ENCODE measurements around the gene RITA1.
"Not testable (repeated sequence)": the region's sequence is repeated elsewhere in the genome, so short reads cannot be mapped to it uniquely, and the experiment has no call there.

RITA1 gene

DNA sequence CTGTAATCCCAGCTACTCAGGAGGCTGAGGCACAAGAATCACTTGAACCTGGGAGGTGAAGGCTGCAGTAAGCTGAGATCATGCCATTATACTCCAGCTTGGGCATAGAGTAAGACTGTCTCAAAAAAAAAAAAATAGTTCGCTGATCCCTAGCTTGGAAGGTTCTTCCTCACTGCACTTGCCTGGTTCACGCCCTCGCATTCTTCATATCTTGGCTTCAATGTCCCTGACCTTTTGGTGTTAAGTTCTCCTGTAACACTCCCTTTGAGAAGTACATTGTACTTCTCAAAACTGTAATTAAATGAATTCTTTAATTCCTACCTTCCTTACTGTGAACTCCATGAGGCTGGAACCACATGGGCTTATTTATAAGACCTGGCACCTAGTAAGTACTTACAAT lies 19.3 kb downstream of the RITA1 start:
- no peak for DNase-seq

DNA sequence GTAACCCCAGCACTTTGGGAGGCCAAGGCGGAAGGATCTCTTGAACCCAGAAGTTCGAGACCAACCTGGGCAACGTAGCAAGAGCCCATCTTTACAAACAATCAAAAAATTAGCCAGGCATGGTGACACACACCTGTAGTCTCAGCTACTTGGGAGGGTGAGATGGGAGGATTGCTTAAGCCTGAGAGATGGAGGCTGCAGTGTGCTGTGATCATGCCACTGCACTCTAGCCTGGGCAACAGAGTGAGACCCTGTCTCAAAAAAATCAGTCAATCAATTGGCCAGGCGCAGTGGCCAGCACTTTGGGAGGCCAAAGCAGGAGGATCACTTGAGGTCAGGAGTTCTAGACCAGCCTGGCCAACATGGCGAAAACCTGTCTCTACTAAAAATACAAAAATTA lies 21.3 kb downstream of the RITA1 start:
- DNase-seq: not testable (repeated sequence)

DNA sequence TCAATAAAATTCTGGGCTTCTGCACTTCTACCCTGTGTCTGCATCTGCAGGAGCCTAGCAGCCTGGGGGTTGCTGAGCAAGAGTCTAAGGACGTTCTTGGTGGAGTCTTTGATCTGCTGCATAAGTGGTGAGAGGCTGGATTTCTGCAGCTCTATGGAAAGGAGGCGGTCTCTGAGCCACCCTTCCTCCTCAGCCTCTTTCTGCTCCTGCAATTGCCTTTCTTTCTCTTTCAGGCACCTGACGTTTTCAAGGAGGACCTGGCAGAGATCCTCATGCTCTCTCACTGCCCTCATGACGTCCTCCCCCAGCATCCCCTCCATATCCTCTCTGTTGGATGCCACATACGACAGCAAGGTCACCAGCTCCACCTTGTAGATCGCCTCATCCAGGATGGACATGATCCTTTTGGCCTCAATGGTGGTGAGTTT lies 22.1 kb downstream of the RITA1 start:
- no peak for DNase-seq

DNA sequence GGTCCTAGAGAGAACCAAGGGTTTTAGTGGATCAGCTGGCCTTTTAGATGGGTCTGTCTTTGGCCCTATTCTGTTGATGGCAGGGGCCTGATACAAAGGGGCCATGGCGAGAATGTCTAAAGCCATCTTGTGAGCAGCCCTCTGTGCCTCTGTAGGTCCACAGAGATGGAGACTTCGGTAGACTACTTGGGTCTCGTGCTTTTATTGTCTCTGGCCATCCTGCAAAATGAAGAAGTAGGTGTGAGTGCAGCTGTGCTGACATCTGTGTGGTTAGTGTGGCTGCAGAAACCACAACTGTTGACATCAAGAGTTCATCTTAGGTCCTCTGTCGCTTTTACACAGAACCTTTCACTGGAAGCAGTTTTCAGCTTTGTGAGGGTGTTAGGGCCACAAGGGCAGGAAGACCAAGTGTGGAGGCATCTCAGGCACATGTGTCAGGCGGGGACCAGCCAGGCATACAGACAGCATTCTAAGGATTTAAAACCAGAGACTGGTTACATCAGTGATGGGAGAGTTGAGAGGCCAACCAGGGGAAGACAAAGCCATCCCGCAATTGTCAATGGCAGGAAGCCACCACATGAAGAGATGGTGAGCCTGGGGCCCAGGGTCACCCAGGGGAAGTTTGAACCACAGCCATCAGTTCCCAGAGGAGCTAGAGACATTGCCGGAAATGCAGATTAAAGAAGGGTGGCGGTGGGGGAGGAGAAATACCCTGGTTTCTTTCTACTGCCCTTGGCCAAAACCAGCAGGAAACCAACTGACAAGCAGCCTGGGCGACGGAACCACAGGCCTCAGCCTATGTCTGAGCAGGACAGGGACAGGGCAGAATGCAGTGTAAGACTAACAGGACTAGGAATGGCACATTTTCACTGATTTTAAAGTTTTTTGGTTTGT lies 22.8 kb downstream of the RITA1 start:
- no peak for DNase-seq

DNA sequence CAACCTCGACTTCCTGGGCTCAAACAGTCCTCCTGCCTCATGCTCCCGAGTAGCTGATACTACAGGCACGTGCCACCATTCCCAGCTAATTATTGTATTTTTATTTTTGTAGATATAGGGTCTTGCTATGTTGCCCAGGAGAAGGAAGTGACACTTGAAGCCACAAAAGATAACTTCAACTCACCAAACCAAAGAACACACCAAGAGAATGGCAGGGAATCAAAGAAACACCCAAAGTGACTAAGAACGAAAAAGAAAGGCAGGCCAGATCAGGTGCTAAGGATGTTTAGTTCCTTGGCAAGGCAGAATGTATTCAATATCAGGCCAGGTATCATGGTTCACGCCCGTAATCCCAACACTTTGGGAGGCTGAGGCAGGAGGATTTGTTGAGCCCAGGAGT lies 25.6 kb downstream of the RITA1 start:
- DNase-seq: no peak

DNA sequence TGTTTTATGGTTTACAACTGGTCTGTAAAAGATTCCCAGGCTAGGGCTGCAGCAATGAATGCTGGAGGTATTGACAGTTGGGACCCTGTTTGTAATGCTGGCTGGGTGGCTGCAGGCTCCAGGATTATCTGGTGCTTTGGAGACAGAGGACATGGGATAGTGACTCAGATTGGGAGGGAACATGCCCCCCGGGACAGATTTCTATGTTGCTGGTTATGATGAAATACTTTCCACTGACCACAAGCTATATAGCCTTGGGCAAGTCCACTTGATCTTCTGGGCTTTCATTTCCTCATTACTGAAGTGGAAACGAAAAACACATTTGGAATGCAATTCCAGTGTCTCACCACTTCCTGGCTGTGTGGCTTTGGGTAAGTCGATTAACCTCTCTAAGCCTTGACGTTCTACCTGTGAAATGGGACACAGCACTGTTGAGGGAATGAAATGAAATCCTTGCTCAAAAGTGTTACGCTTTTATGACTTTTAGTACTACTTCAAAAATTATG lies 29.4 kb downstream of the RITA1 start:
- no peak for DNase-seq

DNA sequence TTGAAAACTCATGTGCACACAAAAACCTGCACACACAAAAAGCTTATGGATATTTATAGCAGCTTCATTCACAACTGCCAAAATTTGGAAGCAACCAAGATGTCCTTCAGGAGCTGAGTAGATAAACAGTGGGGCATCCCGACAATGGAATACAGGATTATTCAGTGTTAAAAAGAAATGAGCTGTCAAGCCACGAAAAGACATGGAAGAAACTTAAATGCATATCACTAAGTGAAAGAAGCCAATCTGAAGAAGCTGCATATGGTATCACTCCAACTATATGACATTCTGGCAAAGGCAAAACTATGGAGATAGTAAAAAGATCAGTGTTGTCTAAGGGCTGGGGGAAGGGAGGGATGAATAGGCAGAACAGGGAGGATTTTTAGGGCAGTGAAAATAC lies 30.5 kb downstream of the RITA1 start:
- DNase-seq: no peak

DNA sequence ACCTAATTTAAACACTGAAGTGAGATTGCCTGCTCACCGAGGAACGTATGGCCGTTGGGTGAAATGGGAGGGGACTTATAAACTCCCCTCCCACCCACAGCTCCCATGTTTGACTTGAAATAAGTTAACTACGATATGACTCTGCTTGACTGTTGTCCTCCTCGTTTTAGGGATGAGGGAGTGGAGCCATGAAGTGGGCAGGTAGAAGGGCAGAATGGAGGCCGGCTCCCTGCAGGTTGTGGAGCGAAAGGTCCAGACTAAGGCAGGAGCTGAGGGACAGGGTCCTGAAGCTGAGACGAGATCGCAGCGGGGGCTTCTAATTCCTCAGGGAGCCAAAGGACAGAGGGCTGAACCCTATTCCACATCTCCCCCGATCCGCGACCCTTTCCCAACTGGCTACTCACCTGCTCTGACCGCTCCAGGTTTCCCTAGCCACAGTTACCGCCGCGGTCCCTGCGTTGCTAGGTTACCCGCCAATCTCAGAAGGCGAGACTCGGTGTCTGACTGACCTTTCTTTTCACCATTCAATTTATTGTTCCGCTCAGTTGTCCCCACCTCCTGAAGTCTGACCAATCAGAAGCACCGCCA lies 35.2 kb downstream of the RITA1 start:
- DNase-seq: no peak

DNA sequence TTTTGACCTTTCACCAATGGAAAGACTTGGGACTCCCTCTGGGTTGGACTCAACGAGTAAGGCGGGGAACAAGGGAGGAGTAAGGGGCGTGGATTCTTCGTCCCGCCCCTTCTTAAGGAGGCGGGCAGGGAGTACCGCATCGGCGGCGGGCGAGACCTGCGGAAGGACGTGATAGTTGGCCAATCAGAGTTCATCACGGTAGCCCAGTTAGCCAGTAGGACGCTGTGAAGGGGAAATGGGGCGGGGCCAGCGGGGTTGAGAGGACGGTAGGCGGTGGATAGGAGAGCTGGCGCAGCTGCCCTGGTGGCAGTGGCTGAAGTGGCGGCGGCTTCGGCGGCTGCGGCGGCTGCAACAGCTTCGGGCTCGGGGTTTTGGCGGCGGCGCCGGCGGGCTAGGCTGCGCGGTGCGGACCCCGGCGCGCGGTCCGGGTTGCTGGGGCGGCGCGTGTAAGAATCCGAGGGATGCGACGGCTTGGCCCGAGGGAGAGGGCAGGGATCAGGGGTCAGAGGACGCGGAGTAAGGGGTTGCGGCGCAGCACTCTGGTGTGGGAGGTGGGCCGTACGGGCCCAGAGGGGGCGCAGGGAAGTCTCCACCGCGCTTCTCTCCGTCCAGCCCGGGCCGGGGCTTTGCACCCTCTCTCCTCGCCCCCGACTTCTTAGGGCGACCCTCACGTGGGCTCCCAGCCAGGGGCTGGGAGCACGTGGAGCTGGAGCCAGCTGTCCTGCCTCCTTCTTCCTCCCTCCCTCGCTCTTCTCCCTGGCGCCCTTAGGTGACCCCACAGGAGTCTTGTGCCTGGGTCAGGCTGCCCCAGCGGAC lies 35.9 kb downstream of the RITA1 start, which contains the start of gene TPCN1:
Gene TPCN1 (plus strand): TSS at position 284 of the 816 bp plus-strand sequence. CDS start 5,389 bp downstream, outside the sequence.
- peak; percentile 100 for DNase-seq

DNA sequence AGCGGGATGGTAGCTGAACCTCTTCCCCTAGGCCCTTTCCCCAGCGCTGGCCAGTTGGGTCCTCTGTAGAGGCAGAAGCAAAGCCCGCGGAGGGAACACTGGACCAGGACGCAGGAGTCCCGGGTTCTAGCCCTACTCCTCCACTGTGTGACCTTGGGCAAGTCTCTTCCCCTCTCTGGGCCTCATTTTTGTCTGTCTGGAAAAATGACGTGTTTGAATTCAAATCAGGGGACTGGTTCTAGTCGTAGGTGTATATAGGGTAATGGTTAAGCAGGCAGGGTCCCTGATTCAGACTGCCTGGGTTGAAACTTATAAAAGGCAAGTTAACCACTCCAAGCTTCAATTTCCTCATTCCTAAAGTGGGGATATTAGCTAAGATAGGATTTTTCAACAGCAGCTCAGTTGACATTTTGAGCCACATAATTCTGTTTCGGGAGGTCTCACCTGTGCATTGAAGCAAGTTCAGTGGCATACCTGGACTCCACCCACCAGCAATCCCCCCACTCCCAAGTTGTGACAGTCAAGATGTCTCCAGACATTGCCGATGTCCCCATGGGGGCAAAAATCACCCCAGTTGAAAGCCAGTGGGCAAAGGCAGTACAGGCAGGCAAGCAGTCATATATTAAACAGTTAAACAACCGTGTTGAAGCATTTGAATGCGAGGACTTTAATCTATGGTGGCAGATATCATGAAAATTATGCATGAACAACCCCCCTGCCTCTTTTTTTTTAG lies 36.6 kb downstream of the RITA1 start:
- DNase-seq: no peak

DNA sequence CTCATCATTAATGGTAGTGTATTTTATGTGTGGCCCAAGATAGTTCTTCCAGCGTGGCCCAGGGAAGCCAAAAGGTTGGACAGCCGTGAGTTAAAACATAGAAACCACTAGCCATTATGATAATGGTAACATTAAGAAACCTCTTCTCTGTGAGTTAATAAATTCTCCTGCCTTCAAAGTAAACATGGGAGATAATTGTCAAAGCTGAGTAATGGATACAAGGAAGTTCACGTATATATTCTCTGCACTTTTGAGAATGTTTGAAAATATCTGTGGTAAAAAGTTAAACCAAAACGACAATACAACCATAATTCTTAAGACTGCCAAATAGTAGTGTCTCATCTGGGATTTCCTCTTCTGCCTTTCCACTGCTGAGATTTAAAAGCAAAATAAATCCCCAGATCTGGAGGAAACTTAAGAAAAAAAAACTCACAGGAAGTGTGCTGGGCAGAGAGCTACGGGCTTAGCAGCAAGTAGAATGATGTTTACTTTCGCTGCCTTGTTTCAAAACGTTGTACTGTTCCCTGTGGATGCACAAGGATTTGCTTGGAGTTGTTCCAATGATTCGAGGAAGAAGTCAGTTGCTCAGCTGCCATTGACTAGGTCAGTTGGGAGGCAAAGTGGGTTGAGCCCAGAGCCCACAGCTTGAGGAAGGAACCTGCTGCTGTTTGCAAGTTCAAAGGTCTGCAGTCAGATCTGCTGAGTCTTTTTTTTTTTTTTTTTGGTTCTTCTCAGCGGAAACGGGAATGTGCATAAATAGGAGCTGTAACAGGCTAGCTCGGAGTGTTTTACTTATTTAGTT lies 37.4 kb downstream of the RITA1 start:
- DNase-seq: peak; percentile 62

DNA sequence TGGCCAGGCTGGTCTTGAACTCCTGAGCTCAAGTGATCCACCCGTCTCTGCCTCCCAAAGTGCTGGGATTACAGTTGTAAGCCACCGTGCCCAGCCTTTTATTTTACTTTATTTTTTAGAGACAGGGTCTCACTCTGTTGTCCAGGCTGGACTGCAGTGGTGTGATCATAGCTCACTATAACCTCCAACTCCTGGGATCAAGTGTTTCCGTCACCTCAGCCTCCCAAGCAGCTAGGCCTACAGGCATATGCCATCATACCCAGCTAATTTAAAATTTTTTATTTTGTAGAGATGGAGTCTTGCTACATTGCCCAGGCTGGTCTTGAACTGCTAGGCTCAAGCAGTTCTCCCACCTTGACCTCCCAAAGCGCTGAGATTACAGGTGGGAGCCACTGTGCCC lies 39.4 kb downstream of the RITA1 start:
- DNase-seq: no peak

DNA sequence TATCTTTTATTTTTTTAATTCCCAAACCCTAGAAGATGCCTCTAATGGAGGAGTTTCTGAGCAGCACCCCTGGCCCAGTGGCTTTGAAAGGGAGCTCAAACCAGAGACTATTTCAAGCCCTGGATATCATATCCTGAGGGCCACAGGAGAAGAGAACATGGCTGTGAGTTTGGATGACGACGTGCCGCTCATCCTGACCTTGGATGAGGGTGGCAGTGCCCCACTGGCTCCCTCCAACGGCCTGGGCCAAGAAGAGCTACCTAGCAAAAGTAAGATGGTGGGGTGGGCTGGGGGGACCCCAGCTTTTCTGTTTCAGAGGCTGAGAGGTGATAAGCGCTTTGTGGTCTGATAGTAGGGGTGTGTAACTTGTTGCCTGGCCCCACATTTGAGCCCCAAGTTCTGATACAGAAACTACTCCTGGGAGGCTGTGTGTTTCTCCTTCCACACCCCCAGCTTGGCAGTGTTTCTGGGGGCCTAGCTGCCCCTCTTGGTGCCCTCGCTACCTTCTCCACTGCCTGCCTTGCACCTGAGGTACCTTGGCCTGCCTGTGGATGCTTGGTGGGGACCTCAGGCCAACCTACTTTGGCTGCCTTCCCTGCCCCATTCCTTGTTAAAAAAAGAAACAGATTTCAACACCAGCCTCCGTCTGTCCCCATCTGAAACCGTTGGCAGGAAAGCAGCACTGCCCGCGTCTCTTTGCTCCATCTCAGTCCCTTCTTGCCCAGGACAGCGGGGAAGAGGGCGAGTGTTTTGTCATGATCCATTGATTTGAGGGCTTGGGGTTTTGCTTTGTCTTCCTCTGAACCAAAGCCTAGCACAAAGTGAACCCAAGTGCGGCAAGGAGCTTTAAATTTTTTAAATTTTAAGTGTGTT lies 41.4 kb downstream of the RITA1 start:
- no peak for DNase-seq

DNA sequence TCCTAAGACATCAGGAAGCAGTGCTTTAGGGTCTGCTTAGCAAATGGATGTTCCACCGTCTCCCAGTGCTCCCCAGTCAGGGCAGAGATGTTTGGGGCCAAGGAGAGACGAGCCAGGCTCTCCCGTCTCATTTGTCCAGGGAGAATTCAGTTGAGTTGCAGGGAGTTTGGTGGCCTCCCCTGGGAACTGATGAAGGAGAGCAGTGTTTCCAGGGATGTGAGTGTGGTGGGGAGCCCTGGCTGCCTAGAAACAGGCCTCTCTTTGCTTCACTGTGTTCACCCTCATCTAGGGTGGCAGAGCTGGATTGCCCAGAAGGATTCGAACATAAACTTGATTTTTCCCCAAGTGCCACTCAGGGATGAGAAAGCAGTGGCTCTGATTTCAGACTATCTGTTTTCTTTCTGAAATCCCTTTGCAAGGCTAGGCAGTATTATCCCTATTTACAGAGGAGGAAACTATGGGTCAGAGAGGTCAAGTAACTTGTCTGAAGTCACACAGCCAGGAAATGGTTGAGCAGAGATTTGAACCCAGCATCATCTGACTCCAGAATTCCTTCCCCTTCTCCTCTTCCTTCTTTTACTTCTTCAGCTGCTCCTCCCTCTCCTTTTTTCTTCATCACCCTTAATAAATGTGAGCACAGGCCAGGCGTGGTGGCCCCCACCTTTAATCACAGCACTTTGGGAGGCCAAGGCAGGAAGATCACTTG lies 42.3 kb downstream of the RITA1 start:
- no peak for DNase-seq

DNA sequence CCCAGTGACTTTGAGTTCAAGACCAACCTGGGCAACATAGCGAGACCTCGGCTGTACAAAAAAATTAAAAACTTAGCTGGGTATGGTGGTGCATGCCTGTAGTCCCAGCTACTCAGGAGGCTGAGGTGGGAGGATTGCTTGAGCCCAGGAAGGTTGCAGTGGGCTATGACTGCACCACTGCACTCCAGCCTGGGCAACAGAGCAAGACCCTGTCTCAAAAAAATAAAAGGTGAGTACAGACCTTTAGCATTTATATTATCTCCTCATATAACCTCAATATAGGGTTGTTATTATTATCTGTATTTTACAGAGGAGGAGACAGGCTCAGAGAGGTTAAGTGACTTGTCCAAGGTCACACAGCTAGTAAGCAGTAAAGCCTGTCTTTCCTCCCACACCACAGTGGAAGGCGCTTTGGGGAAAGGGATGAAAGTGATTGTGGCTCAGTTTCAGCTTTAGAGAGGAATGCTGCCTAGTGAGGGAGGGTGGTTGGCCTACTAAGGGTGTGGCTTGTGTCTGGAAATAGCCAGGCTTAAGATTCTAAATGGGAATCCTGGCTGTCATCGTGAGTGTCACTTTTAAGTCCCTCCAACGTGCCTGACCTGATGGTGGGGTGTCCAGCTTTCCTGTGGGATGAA lies 43.0 kb downstream of the RITA1 start:
- DNase-seq: no peak

DNA sequence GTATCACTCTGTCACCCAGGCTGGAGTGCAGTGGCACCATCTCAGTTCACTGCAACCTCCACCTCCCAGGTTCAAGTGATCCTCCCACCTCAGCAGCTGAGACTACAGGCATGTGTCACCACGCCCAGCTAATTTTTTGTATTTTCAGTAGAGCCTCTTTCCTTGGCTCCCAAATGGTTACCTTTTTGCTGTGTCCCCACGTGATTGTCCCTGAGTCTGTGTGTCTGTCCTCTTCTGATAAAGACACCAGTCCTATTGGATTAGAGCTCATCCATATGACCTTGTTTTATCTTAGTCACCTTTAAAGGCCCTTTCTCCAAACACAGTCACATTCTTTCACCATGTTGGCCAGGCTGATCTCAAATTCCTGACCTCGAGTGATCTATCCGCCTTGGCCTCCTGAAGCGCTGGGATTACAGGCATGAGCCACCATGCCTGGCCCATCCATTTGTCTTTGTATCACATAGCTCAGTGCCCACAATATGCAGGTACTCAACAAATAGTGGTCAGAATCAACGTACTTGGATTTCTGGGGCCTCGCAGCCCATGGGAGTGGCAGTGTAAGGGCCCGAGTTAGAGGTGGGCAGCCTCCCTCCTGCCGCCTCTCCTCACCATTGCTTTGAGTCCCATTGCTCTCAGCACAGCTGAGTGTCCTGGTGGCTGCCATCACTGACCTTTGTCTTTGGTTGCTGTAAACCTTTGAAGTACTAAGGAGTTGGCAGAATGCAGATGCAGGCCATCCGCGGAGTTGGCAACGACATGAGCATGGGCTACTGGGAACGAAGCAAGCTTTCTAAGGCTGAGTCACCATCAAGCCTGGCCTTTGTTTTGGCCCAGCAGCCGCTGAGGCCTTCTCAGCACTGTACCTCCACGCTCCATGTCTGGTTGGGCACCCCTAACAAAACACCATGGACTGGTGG lies 45.1 kb downstream of the RITA1 start:
- no peak for DNase-seq

DNA sequence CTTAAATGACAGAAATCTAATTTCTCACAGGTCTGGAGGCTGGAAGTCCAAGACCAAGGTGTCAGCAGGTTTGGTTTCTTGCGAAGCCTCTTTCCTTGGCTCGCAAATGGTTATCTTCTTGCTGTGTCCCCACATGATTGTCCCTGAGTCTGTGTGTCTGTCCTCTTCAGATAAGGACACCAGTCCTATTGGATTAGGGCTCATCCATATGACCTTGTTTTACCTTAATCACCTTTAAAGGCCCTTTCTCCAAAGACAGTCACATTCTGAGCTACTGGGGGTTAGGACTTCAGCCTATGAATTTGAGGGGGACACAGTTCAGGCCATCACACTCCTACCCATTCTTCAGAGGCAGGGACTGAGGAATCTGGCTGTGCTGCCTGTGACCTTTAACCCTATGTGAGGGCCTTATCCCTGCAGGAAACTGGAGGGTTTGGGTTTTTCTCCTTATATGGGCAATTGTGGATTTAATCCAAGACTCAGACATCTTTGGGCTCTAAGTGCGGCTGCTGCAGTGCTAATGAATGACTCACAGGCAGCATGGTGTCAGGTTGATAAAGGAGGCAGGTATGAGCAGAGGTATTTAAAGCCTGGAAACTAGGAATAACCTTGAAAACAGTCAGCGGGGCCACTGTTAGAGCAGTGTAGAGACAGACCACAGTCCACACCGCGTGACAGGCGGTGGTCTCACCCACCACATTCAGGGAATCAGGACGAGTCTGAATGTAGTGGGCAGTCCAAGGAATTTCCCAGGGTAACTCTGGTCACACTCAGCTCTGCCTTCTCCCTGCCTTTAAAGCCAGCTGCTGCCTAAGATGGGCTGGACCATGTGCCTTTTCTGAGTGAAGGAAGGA lies 45.9 kb downstream of the RITA1 start:
- no peak for DNase-seq
